ENCODE measurements around the gene DHX29. TPM values are rescaled to one million over a fixed set of nuclear protein-coding genes. Genes with fewer than 3 reads are reported as not detected.

The DHX29 gene
- total RNA-seq, 1 experiment from 2014 or later = 24.3 TPM

DNA sequence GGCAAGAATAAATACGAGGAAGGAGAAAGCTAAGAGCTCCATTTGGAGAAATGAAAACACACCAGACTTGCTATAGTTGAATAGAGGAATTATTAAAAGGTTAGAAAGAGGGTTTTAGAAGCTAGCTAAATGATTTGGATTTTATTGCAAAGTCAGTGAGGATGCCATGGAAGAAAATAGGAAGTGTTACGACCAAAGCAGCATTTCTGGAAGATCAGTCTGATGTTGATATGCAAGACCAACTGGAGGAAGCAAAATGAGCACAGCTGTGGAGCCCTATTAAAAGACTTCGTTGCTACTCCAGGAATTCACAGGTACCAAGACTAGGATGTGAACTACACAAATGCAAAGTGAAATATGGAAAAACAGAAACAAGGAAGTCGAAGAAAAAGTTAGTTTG, 2.1 kb downstream of the DHX29 start (continued):
- TF ChIP-seq, protein P1, sequence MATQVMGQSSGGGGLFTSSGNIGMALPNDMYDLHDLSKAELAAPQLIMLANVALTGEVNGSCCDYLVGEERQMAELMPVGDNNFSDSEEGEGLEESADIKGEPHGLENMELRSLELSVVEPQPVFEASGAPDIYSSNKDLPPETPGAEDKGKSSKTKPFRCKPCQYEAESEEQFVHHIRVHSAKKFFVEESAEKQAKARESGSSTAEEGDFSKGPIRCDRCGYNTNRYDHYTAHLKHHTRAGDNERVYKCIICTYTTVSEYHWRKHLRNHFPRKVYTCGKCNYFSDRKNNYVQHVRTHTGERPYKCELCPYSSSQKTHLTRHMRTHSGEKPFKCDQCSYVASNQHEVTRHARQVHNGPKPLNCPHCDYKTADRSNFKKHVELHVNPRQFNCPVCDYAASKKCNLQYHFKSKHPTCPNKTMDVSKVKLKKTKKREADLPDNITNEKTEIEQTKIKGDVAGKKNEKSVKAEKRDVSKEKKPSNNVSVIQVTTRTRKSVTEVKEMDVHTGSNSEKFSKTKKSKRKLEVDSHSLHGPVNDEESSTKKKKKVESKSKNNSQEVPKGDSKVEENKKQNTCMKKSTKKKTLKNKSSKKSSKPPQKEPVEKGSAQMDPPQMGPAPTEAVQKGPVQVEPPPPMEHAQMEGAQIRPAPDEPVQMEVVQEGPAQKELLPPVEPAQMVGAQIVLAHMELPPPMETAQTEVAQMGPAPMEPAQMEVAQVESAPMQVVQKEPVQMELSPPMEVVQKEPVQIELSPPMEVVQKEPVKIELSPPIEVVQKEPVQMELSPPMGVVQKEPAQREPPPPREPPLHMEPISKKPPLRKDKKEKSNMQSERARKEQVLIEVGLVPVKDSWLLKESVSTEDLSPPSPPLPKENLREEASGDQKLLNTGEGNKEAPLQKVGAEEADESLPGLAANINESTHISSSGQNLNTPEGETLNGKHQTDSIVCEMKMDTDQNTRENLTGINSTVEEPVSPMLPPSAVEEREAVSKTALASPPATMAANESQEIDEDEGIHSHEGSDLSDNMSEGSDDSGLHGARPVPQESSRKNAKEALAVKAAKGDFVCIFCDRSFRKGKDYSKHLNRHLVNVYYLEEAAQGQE (IDR thresholded peaks at IDR 0.05; ENCODE audit: low read depth) = no peak
- no peak for TF ChIP-seq YY1 (IDR thresholded peaks at IDR 0.05; ENCODE audit: extremely low read depth, insufficient replicate concordance, low read depth, low read length)
- no peak for TF ChIP-seq RAD21 (IDR thresholded peaks at IDR 0.05; ENCODE audit: low read depth)
- TF ChIP-seq ZFX (IDR thresholded peaks at IDR 0.05) = no peak
- no peak for TF ChIP-seq SRF (IDR thresholded peaks at IDR 0.05; ENCODE audit: low read depth)
- TF ChIP-seq POLR2AphosphoS5 (IDR thresholded peaks at IDR 0.05; ENCODE audit: low read depth, low read length) = no peak
- no peak for TF ChIP-seq SIN3A (IDR thresholded peaks at IDR 0.05; ENCODE audit: low read depth)
- no peak for TF ChIP-seq CEBPB (IDR thresholded peaks at IDR 0.05; ENCODE audit: low read depth)
- no peak for TF ChIP-seq FOSL1 (IDR thresholded peaks at IDR 0.05; ENCODE audit: low read depth)
- TF ChIP-seq, protein P2, sequence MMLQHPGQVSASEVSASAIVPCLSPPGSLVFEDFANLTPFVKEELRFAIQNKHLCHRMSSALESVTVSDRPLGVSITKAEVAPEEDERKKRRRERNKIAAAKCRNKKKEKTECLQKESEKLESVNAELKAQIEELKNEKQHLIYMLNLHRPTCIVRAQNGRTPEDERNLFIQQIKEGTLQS (IDR thresholded peaks at IDR 0.05) = no peak
- no peak for TF ChIP-seq EGR1 (IDR thresholded peaks at IDR 0.05; ENCODE audit: low read depth)
- no peak for TF ChIP-seq POLR2A (IDR thresholded peaks at IDR 0.05; ENCODE audit: borderline replicate concordance, extremely low read depth, insufficient read depth, insufficient read length)

- H3K9ac ChIP-seq (ENCODE audit: low read length) = no peak overlapping the region
- ChIA-PET CTCF (no interaction called here), POLR2A (no interaction called here), RAD21 (ENCODE audit: low non-redundant PET in 1 of 2, low total read pairs in 2 of 2, uncharacterized antibody in 2 of 2, unreplicated experiment in 2 of 2) (no interaction called here)
- peaks cover 0 to 14% of the 10 kb centered on the region in 2 experiments; a peak in 1 of 4 replicates for H3K36me3 ChIP-seq (ENCODE audit: control insufficient read depth in 1 of 2, insufficient read depth in 2 of 2, low read length in 2 of 2)
- DNase-seq (ENCODE audit: low read depth, low spot score) = no peak
- no peak overlapping the region for H3K4me3 ChIP-seq (replicated peaks in 1 of 2; ENCODE audit: low read depth in 1 of 2, low read length in 2 of 2)
- H3K27me3 ChIP-seq (ENCODE audit: insufficient read depth, low read length) = no peaks in the 10 kb centered on the region
- no peak overlapping the region for H3K27ac ChIP-seq (ENCODE audit: low read depth, low read length)
- intact Hi-C loops (cut with micrococcal nuclease) = loop anchor here (10.0 kb wide), 1 partner anchor 1050 kb away; no protein-coding TSS in a partner anchor
- 0 out of 2 replicates have a peak, but pooled peaks cover 6% of the 10 kb centered on the region for H4K20me1 ChIP-seq (ENCODE audit: insufficient read depth)
- H3K4me2 ChIP-seq (ENCODE audit: low read length) = no peak overlapping the region
- H3K79me2 ChIP-seq (ENCODE audit: insufficient read depth, low read length) = peaks cover 92% of the 10 kb centered on the region
- peaks cover 11 to 15% of the 10 kb centered on the region in 2 experiments for H3K4me1 ChIP-seq (ENCODE audit: control insufficient read depth in 1 of 2, insufficient read depth in 2 of 2, low read length in 2 of 2)
- no TSS peak for BruUV-seq (replicated peaks)
- ATAC-seq = no peak
- no peak overlapping the region for H2AFZ ChIP-seq (ENCODE audit: low read depth, low read length, poor library complexity, severe bottlenecking)
- no peaks in the 10 kb centered on the region for H3K9me2 ChIP-seq (ENCODE audit: insufficient read depth)
- peaks cover 3 to 10% of the 10 kb centered on the region in 2 experiments; a peak in 2 of 4 replicates for H3K9me3 ChIP-seq (ENCODE audit: control insufficient read depth in 1 of 2, insufficient read depth in 1 of 2, low read depth in 1 of 2, low read length in 2 of 2)
- TF ChIP-seq, protein P1 (IDR thresholded peaks at IDR 0.05; ENCODE audit: low read depth) = no peak
- TF ChIP-seq, protein P3, sequence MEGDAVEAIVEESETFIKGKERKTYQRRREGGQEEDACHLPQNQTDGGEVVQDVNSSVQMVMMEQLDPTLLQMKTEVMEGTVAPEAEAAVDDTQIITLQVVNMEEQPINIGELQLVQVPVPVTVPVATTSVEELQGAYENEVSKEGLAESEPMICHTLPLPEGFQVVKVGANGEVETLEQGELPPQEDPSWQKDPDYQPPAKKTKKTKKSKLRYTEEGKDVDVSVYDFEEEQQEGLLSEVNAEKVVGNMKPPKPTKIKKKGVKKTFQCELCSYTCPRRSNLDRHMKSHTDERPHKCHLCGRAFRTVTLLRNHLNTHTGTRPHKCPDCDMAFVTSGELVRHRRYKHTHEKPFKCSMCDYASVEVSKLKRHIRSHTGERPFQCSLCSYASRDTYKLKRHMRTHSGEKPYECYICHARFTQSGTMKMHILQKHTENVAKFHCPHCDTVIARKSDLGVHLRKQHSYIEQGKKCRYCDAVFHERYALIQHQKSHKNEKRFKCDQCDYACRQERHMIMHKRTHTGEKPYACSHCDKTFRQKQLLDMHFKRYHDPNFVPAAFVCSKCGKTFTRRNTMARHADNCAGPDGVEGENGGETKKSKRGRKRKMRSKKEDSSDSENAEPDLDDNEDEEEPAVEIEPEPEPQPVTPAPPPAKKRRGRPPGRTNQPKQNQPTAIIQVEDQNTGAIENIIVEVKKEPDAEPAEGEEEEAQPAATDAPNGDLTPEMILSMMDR (IDR thresholded peaks at IDR 0.05 in 2 of 3, conservative IDR thresholded peaks at IDR 0.05 in 1 of 3; ENCODE audit: borderline replicate concordance in 1 of 3, insufficient read depth in 1 of 3, low read depth in 2 of 3, low read length in 2 of 3) = no peak
- TF ChIP-seq CEBPB (IDR thresholded peaks at IDR 0.05; ENCODE audit: low read depth) = no peak
- no peak for TF ChIP-seq POLR2A (IDR thresholded peaks at IDR 0.05; ENCODE audit: borderline replicate concordance, extremely low read depth, insufficient read depth, insufficient read length)
- TF ChIP-seq EZH2phosphoT487 (IDR thresholded peaks at IDR 0.05; ENCODE audit: borderline replicate concordance) = no peak
- TF ChIP-seq ZNF274 (IDR thresholded peaks at IDR 0.05; ENCODE audit: low read depth, low read length) = no peak
- TF ChIP-seq SRF (IDR thresholded peaks at IDR 0.05; ENCODE audit: low read depth) = no peak
Measured at GRCh38 chr5:55304584-55304983, 2.9 kb downstream of the DHX29 start.

All from HCT116 (cell line).